Measurements from ENCODE around the gene BABAM1.

The BABAM1 gene

GRCh38 chr19:17266975-17267788 lies at the start of gene BABAM1:
Gene BABAM1, plus strand, starts transcription at chr19:17267443. Its CDS starts 1,364 bp downstream, at chr19:17268807.
- ChIA-PET POLR2A (interaction anchor here (0.6 to 1.4 kb wide), 7 partner anchors 9 to 683 kb away, joined by 3 to 11 read pairs (median 4); partner anchors contain the start of genes DDA1 and USE1), CTCF (interaction anchor here (0.9 to 5.5 kb wide), 7 partner anchors 9 to 119 kb away, joined by 3 to 46 read pairs (median 3); partner anchors contain the start of genes ANKLE1 and DDA1)
- peak; percentile 98 for DNase-seq (ENCODE audit: extremely low spot score)
- TF ChIP-seq, protein P1, sequence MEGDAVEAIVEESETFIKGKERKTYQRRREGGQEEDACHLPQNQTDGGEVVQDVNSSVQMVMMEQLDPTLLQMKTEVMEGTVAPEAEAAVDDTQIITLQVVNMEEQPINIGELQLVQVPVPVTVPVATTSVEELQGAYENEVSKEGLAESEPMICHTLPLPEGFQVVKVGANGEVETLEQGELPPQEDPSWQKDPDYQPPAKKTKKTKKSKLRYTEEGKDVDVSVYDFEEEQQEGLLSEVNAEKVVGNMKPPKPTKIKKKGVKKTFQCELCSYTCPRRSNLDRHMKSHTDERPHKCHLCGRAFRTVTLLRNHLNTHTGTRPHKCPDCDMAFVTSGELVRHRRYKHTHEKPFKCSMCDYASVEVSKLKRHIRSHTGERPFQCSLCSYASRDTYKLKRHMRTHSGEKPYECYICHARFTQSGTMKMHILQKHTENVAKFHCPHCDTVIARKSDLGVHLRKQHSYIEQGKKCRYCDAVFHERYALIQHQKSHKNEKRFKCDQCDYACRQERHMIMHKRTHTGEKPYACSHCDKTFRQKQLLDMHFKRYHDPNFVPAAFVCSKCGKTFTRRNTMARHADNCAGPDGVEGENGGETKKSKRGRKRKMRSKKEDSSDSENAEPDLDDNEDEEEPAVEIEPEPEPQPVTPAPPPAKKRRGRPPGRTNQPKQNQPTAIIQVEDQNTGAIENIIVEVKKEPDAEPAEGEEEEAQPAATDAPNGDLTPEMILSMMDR (IDR thresholded peaks at IDR 0.05; ENCODE audit: control extremely low read depth, extremely low read depth, low read depth, missing control alignments): no peak

GRCh38 chr19:17219286-17219685 lies 48.0 kb upstream of the BABAM1 start:
- no peak for DNase-seq (ENCODE audit: extremely low spot score)
- POLR2A ChIA-PET: no interaction called here
- CTCF ChIA-PET: no interaction called here
- TF ChIP-seq, protein P1 (IDR thresholded peaks at IDR 0.05; ENCODE audit: control extremely low read depth, extremely low read depth, low read depth, missing control alignments): no peak

- ChIA-PET CTCF (interaction anchor here (1.4 to 2.1 kb wide), 2 partner anchors 14 to 15 kb away, joined by 6 to 7 read pairs; no protein-coding TSS in a partner anchor), POLR2A (interaction anchor here (0.6 to 0.7 kb wide), 2 partner anchors 30 to 1081 kb away, joined by 4 to 7 read pairs; no protein-coding TSS in a partner anchor)
- TF ChIP-seq, protein P1 (IDR thresholded peaks at IDR 0.05; ENCODE audit: control extremely low read depth, extremely low read depth, low read depth, missing control alignments): no peak
- DNase-seq (ENCODE audit: extremely low spot score): no peak
Observed at GRCh38 chr19:17220207-17220758, 47.0 kb upstream of the BABAM1 start.

DNA sequence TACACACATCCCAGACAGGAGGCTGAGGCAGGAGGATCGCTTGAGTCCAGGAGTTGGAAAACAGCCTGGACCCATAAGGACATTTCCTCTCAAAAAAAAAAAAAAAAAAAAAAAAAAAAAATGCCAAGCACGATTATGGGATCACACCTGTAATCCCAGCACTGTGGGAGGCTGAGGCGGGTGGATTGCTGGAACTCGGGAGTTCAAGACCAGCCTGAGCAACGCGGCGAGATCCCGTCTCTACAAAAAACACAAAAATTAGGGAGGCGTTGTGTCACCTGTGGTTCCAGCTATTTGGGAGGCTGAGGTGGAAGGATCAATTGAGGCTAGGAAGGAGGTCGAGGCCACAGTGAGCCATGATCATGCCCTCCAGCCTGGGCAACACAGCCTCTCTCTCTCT lies 42.2 kb upstream of the BABAM1 start:
- TF ChIP-seq, protein P1 (IDR thresholded peaks at IDR 0.05; ENCODE audit: control extremely low read depth, extremely low read depth, low read depth, missing control alignments): no peak
- CTCF ChIA-PET: interaction anchor here (1.3 kb wide), 1 partner anchor 12 kb away, joined by 3 read pairs; no protein-coding TSS in a partner anchor
- no peak for DNase-seq (ENCODE audit: extremely low spot score)
- POLR2A ChIA-PET: no interaction called here

DNA sequence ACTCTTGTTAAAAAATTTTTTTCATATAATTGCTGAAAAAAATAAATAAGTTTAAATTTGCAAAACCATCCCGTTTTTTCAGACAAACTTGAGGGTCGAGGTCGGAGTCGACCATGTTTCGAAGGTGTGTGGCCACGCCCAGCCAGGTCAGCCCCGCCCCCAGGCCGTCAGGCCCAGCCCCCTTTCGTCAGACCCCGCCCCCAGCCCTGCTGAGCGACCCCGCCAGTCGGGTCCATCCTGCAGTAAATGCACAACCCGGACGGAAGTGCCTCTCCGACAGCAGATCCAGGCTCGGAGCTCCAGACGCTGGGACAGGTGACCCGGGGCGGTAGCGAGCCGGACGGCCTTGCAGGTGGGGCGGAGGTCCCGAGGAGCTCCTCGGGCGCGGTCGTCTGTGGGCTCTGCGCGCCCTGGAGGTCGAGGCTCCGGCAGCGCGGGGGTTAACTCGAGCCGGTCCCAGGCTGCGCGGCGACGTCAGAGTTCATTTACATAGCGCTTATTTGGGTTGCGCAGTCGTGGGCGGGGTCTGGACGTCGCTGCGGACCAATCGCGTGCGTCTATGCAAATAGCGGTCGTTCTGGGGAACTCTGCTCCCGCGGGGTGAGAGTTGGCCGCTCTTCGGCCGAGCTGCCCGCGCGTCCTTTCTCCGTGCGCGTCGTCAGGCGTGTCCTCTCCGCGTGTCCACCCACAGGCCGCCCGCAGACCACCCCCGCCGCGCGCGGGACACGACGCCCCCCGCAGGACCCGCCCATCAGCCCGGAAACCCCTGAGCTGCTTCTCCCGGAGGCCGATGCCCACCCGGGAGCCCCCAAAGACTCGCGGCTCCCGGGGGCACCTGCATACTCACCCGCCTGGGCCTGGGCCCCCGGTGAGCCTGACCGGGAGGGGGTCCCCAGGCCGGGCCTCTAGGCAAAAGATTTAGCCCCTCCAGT lies 41.0 kb upstream of the BABAM1 start, which contains the start of gene OCEL1:
Gene OCEL1 (plus strand): TSS at position 225 of the 932 bp plus-strand sequence. CDS start 22 bp downstream, at position 247.
- peak; percentile 95 for DNase-seq (ENCODE audit: extremely low spot score)
- ChIA-PET CTCF (interaction anchor here (1.1 to 1.9 kb wide), 6 partner anchors 9 to 74 kb away, joined by 3 to 10 read pairs (median 4); partner anchors contain the start of gene USE1), POLR2A (interaction anchor here (0.5 to 1.8 kb wide), 4 partner anchors 8 to 17 kb away, joined by 3 to 6 read pairs (median 6); partner anchors contain the start of gene USE1)
- TF ChIP-seq, protein P1 (IDR thresholded peaks at IDR 0.05; ENCODE audit: control extremely low read depth, extremely low read depth, low read depth, missing control alignments): no peak

All from GM10248 (cell line).